NB4 (cell line): ENCODE data around the gene KIT.

Experiments
- POLR2A ChIP-seq: IDR thresholded peaks from 2 replicates; pipeline ENCODE4 v1.6.1; 2011; ENCODE audit warnings: mild to moderate bottlenecking; ENCODE audit not compliant: insufficient read length; ENCODE audit errors: extremely low read depth
- TF ChIP-seq, protein P1 (sequence below): IDR thresholded peaks from one replicate; pipeline ENCODE4 v1.5.1; 2012; ENCODE audit warnings: low read depth, low read length
- TF ChIP-seq, protein P2 (sequence below): IDR thresholded peaks from 2 replicates; pipeline ENCODE4 v1.6.1; 2011; ENCODE audit warnings: low read depth, low read length

DNA sequence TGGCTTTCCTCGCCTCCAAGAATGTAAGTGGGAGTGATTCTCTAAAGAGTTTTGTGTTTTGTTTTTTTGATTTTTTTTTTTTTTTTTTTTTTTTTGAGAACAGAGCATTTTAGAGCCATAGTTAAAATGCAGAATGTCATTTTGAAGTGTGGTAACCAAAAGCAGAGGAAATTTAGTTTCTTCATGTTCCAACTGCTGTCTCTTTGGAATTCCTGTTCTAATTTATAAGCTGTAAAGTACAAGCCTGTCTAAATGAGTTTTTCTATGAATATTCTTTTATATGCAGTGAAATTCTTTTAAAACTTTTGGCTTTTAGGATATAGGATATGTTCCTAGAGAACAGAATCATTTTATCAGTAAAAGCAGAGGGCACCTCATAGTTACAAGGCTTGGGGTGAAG lies 74.2 kb downstream of the KIT start:
- TF ChIP-seq POLR2A: no peak
- TF ChIP-seq, protein P1, sequence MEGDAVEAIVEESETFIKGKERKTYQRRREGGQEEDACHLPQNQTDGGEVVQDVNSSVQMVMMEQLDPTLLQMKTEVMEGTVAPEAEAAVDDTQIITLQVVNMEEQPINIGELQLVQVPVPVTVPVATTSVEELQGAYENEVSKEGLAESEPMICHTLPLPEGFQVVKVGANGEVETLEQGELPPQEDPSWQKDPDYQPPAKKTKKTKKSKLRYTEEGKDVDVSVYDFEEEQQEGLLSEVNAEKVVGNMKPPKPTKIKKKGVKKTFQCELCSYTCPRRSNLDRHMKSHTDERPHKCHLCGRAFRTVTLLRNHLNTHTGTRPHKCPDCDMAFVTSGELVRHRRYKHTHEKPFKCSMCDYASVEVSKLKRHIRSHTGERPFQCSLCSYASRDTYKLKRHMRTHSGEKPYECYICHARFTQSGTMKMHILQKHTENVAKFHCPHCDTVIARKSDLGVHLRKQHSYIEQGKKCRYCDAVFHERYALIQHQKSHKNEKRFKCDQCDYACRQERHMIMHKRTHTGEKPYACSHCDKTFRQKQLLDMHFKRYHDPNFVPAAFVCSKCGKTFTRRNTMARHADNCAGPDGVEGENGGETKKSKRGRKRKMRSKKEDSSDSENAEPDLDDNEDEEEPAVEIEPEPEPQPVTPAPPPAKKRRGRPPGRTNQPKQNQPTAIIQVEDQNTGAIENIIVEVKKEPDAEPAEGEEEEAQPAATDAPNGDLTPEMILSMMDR: no peak
- TF ChIP-seq, protein P2, sequence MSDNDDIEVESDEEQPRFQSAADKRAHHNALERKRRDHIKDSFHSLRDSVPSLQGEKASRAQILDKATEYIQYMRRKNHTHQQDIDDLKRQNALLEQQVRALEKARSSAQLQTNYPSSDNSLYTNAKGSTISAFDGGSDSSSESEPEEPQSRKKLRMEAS: no peak
